ENCODE data around the gene CAV3.

GRCh38 chr3:8755097-8755496, 21.5 kb downstream of the CAV3 start:
- no peak for TF ChIP-seq E2F4 (CRISPR knock-in tag; IDR thresholded peaks at IDR 0.05; ENCODE audit: low read depth)
- no peak for TF ChIP-seq CBX2 (IDR thresholded peaks at IDR 0.05; ENCODE audit: insufficient read depth, low read length, poor library complexity, severe bottlenecking)
- no peak for TF ChIP-seq HNRNPH1 (optimal IDR thresholded peaks at IDR 0.05; ENCODE audit: low read depth, low read length)
- TF ChIP-seq HDGF (IDR thresholded peaks at IDR 0.05), result no peak
- no peak for TF ChIP-seq NFYB (IDR thresholded peaks at IDR 0.05; ENCODE audit: extremely low read depth, insufficient read length)
- TF ChIP-seq ZNF318 (IDR thresholded peaks at IDR 0.05; ENCODE audit: borderline replicate concordance in 1 of 2, low read depth in 1 of 2), result no peak
- no peak for TF ChIP-seq ATF3 (IDR thresholded peaks at IDR 0.05)
- TF ChIP-seq ATF3 (CRISPR knock-in tag; conservative IDR thresholded peaks at IDR 0.05), result no peak
- no peak for TF ChIP-seq POLR2AphosphoS2 (IDR thresholded peaks at IDR 0.05; ENCODE audit: low read length)
- TF ChIP-seq HDAC2 (IDR thresholded peaks at IDR 0.05), result no peak
- no peak for TF ChIP-seq ZNF124 (CRISPR knock-in tag; IDR thresholded peaks at IDR 0.05)
- no peak for TF ChIP-seq ZNF740 (CRISPR knock-in tag; IDR thresholded peaks at IDR 0.05)
- no peak for TF ChIP-seq ZNF740 (tag; IDR thresholded peaks at IDR 0.05)
- TF ChIP-seq MBD2 (IDR thresholded peaks at IDR 0.05; ENCODE audit: borderline replicate concordance, low read depth), result no peak
- TF ChIP-seq NCOA6 (IDR thresholded peaks at IDR 0.05), result no peak
